Measurements from ENCODE around the gene METTL5.

DNA sequence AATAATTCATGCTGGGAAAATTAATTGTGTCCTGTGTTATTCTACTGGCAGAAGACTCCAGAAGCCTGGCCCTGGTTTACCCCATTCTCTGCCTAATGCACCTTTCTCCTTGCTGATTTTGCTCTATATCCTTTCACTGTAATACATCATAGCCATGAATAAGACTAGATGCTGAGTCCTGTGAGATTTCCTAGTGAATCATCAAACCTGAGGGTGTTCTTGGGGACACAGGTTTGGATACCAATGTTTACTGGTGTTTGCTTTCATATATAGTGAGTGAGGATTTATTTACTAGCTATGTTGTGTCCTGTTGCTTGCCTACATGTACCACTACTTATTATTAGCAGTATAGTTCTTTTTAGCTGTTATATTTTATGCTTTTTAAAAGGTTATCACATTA is 6.5 kb downstream of the METTL5 start:
- TF ChIP-seq, protein P1, sequence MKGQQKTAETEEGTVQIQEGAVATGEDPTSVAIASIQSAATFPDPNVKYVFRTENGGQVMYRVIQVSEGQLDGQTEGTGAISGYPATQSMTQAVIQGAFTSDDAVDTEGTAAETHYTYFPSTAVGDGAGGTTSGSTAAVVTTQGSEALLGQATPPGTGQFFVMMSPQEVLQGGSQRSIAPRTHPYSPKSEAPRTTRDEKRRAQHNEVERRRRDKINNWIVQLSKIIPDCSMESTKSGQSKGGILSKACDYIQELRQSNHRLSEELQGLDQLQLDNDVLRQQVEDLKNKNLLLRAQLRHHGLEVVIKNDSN (IDR thresholded peaks at IDR 0.05): no peak
- no peak for TF ChIP-seq YY1 (IDR thresholded peaks at IDR 0.05; ENCODE audit: low read depth)
- TF ChIP-seq, protein P2, sequence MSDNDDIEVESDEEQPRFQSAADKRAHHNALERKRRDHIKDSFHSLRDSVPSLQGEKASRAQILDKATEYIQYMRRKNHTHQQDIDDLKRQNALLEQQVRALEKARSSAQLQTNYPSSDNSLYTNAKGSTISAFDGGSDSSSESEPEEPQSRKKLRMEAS (IDR thresholded peaks at IDR 0.05): no peak
- no peak for TF ChIP-seq EP300 (IDR thresholded peaks at IDR 0.05; ENCODE audit: borderline replicate concordance)
- TF ChIP-seq RAD21 (IDR thresholded peaks at IDR 0.05; ENCODE audit: low read depth): no peak
- no peak for TF ChIP-seq TEAD4 (IDR thresholded peaks at IDR 0.05)
- TF ChIP-seq FOXM1 (IDR thresholded peaks at IDR 0.05; ENCODE audit: borderline replicate concordance, low read depth): no peak

All from Ishikawa (cell line).